PC-3 (cell line): ENCODE measurements around the gene SLC25A26.

Source experiments
- EZH2 ChIP-seq: fragments of 300-600 bp; sonication (generic); IDR thresholded peaks from one replicate; pipeline ENCODE4 v1.6.1; 2017; ENCODE audit warnings: antibody characterized with exemption, mild to moderate bottlenecking, low read length; ENCODE audit not compliant: unreplicated experiment
- EZH2phosphoT487 ChIP-seq: fragments of 300-600 bp; sonication (generic); IDR thresholded peaks from 2 replicates; pipeline ENCODE4 v1.6.1; 2018; ENCODE audit warnings: mild to moderate bottlenecking, antibody characterized with exemption, low read length, borderline replicate concordance
- TF ChIP-seq, protein P1 (sequence below): fragments of 300-600 bp; sonication (generic); conservative IDR thresholded peaks from 2 replicates; pipeline ENCODE4 v1.5.1; 2017; ENCODE audit warnings: antibody characterized with exemption, low read depth, mild to moderate bottlenecking, low read length

DNA sequence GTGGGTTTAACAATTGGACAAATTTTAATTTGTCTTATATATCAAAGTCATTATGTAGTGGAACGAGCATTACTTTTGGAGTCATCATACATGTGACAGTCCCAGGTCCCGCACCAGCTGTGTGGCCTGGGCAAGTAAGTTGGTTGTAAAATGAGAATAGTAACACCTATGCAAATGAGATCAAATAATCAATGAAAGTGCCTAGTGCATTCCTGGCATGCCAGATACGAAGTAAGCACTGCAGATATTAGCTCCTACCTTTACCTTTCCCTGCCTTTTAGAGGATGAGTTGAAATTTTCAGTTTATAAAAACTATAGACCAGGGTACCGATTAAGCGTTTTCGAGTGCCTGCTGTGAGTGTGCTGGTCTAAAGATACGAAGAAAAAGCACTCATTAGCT is 145.9 kb downstream of the SLC25A26 start:
- TF ChIP-seq EZH2 (no peak), EZH2phosphoT487 (no peak)
- TF ChIP-seq, protein P1, sequence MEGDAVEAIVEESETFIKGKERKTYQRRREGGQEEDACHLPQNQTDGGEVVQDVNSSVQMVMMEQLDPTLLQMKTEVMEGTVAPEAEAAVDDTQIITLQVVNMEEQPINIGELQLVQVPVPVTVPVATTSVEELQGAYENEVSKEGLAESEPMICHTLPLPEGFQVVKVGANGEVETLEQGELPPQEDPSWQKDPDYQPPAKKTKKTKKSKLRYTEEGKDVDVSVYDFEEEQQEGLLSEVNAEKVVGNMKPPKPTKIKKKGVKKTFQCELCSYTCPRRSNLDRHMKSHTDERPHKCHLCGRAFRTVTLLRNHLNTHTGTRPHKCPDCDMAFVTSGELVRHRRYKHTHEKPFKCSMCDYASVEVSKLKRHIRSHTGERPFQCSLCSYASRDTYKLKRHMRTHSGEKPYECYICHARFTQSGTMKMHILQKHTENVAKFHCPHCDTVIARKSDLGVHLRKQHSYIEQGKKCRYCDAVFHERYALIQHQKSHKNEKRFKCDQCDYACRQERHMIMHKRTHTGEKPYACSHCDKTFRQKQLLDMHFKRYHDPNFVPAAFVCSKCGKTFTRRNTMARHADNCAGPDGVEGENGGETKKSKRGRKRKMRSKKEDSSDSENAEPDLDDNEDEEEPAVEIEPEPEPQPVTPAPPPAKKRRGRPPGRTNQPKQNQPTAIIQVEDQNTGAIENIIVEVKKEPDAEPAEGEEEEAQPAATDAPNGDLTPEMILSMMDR, result no peak
